Measurements from ENCODE around the gene ACAP1.
A peak's percentile ranks its signal among the peaks of the same experiment; 100 is the strongest.

The ACAP1 gene

GRCh38 chr17:7312432-7313087 is 23.8 kb upstream of the ACAP1 start:
- no peak for DNase-seq

DNA sequence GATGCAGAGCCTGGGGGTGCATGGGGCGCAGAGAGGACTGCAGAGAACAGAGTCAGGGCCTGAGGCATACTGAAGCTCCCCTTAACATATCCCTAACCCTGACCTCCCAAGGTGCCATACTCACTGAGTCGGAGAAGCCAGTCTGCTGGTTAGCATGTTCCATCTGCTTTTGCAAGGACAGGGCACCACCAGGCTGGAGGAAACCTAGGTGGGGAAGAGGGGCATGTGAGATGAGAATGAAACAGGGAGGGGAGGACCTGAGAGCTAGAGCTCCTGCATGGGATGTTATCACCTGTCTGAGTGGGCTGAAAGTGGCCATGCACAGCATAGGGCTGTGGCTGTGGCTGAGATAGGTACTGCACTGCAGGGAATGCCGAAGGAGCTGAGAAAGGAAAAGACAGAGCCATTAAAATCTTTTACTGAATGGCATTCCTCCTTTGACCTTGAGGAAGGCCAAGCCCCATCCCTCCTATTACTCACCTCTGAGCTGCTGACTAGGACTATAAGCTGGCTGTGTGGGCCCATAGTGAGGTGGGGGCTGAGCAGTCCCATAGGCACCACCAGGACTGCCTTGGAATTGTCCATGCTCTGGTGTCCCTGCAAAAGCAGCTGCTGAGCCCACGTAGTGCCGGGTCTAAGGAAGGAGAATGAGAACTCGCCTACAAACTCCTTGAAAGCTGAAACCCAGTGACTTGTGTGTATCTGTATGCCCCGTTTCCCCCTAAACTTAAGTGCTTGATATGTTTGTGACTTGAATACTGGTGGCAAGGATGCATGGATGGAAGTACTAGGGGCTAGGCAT is 23.0 kb upstream of the ACAP1 start:
- DNase-seq = no peak

GRCh38 chr17:7313890-7314718 is 22.2 kb upstream of the ACAP1 start:
- DNase-seq = no peak

GRCh38 chr17:7314719-7315569 is 21.4 kb upstream of the ACAP1 start, which contains the start of gene GPS2:
GPS2 (minus strand) TSS chr17:7315360; CDS start chr17:7315052, 308 bp downstream.
- peak; percentile 95 for DNase-seq

- DNase-seq = no peak
These were observed 20.6 kb upstream of the ACAP1 start for GRCh38 chr17:7315570-7316235.

DNA sequence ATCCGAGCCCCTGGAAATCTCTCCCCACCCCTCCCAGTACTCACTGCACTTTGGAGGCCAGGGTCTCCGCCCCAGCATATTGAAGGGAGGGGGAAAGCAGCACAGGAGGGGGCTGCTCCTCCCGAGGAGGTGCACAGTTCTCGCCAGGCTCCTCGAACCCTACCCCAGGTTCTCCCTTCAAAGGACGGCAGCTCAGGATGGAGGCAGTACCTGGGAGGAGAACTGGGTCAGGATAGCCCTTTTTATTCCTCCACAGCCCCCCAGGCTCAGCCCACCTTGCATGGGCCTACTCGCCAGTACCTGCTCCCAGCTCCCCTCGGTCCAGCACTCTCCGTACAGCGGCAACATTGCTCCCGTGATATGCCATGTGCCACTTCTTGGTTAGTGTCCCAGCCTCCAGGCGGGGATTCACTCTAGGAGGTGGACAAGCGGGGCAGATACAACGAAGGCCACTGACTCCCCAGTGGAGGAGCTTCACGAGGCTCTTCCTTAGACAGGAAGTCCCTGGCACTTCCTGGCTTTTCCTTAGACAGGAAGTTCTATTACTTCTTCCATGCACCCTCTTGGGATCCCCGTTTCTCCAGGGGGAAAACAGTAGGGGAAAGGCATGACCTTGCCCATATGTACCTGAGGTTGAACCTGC is 19.0 kb upstream of the ACAP1 start:
- no peak for DNase-seq

- no peak for DNase-seq
These were observed 18.0 kb upstream of the ACAP1 start for GRCh38 chr17:7318121-7318860.

DNA sequence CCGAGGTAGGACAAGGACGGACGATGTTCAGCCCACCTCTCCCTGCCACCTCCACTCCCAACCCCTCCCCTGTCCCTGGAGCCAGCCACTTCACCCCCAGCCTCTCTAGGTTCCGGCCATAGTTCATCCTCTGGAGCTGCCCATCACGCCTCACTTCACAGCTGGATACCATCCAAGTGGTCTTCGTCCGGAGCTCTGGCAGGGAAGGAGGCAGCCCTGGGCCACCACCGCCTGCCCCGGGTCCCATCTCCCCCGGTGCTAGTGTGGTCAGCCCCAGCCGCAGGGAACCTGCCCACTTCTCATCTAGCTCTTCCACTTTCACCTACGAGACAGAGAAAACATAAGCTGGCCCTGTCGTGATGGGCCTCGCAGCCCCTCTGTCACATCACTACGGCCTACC is 14.9 kb upstream of the ACAP1 start:
- no peak for DNase-seq

- DNase-seq = no peak
These were observed 13.7 kb upstream of the ACAP1 start for GRCh38 chr17:7322520-7323194.

- DNase-seq = peak; percentile 70
These were observed 12.4 kb upstream of the ACAP1 start for GRCh38 chr17:7323731-7324437.

- DNase-seq = no peak
These were observed 11.9 kb upstream of the ACAP1 start for GRCh38 chr17:7324438-7324779.

DNA sequence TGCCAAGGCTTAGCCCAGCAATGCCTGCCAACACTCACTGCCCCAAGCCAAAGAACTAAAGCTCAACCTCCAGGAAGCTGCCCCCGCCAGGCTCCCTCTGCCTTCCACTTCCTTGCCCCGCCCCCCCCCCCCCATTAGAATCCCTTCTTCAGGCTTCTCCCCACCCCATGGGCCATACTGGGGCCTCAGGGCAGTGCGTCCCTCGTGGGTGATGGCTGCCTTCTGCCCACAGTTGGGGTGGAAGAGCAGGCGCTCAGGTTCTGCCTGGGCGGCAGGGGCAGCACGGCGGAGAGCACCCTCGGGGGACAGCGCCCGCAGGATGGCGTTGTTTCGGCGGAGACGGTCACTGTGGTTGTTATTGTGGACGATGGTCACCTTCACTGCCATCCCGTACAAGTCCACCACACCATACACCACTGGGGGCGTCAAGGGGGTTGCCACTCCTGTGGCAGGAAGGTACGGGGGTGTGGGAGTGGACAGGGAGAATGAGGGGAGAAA is 11.2 kb upstream of the ACAP1 start:
- no peak for DNase-seq

DNA sequence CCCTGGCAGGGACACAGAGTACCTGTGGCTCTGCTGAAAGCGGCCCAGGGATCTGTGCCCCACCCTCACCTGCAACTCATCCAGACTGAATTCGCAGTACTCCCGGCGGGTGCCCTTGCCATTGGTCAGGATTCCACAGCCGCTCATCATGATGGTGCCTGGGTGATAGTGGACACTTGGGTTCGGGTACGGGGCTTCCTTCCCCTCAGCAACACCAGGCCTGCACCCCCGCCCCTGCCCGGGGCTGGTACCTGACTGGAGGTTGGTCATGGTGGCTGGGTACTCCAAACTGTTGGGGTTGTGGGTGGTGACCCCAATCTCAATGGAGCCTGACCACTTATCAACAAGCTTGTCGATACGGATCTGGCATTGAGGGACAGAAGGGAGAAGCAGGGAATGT is 10.1 kb upstream of the ACAP1 start:
- DNase-seq = no peak

DNA sequence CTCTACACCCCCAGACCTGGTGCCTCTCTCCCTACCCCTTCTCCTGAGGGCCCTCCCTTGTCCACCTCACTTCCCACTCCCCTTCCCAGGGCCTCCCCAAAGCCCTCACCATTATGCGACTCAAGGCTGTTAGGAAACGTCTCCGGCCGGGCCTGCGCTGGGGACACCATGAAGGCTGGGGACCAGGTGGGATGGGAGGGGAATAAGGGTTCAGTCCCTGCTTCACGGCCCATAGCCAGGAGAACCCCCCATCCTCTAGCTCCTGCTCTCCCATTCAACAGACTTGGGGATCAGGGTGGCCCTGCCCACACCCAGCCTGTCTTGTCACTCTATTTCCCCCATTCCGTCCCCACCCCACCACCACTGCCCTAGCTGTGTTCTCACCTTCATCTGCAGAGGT is 9.3 kb upstream of the ACAP1 start:
- no peak for DNase-seq

- DNase-seq = no peak
These were observed 8.8 kb upstream of the ACAP1 start for GRCh38 chr17:7327501-7327900.

- DNase-seq = no peak
These were observed 8.3 kb upstream of the ACAP1 start for GRCh38 chr17:7328009-7328408.

- DNase-seq = peak; percentile 51
These were observed 7.4 kb upstream of the ACAP1 start, which contains the start of gene NEURL4 for GRCh38 chr17:7328840-7329373. NEURL4 (minus strand) TSS chr17:7329335; CDS start chr17:7329312, 23 bp downstream.

- peak; percentile 99 for DNase-seq
These were observed 6.8 kb upstream of the ACAP1 start for GRCh38 chr17:7329374-7329996.
